Mucosa of gallbladder (tissue), 1 donor: ENCODE results near the gene FECH. TPM values are rescaled to one million over a fixed set of nuclear protein-coding genes. Genes with fewer than 3 reads are reported as not detected.
"Not testable (repeated sequence)": the region's sequence is repeated elsewhere in the genome, so short reads cannot be mapped to it uniquely, and the experiment has no call there.

Source experiments
- DNase-seq: peaks from one replicate; pipeline ENCODE4 v3.0.0-alpha.2; 2020; ENCODE audit warnings: low spot score
- total RNA-seq: library from RNA; stranded (reverse); gene quantifications from one replicate; pipeline ENCODE4 v1.2.1, GENCODE V29; 2021
- donor health status: DM: no; HTN: no; CAD: no.

The FECH gene
- total RNA-seq, 1 donor from 2014 or later: 20.0 TPM

GRCh38 chr18:57533006-57533867, 53.3 kb downstream of the FECH start:
- no peak for DNase-seq

DNA sequence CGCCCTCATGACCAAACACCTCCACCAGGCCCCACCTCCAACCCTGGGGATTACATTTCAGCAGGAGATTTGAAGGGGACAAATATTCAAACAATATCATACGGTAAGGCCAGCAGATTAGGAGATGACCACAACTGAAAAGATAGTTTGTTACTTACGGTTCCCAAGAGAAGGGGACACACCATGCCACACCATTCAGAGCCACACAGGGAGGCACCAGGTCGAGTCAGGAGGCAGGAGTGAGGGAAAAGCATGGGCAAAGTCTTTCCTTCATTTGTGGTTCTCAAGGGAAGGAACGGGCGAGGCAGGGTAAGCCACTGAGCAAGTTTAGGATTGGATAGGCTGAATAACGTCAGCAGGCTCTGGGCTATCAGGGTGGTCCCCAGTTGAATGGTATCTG, 57.4 kb downstream of the FECH start:
- DNase-seq: no peak

DNA sequence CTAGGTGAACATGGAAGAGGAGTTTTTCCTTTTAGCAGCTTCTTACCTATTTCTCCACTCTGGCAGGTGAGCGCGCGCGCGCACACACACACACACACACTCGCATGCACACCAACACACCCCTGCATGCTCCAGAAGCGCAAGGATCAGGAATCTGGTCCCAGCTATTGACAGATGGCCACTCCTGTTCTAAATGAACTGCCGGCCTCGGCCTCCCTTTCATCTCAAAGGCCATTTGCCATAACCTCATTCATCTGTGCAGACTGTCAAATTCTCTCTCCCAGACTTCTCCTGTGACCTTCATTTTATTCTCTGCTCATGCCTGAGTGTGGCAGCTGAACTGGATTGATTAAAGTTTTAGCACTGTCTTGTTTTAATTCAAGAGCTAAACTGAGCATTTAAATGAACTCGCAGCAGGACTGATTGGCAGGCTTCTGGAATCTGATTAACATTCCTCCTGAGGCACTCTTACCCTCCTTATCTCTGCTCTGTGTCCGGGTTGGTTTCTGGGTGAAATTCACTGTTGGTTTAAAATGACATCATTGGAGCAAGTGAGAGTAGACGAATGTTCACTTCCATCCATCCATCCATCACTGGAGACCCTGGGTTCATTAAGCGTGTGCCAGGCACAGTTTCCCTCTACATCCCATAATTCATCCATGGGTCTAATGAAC, 58.8 kb downstream of the FECH start:
- no peak for DNase-seq

GRCh38 chr18:57523171-57523956, 63.1 kb downstream of the FECH start:
- DNase-seq: no peak

DNA sequence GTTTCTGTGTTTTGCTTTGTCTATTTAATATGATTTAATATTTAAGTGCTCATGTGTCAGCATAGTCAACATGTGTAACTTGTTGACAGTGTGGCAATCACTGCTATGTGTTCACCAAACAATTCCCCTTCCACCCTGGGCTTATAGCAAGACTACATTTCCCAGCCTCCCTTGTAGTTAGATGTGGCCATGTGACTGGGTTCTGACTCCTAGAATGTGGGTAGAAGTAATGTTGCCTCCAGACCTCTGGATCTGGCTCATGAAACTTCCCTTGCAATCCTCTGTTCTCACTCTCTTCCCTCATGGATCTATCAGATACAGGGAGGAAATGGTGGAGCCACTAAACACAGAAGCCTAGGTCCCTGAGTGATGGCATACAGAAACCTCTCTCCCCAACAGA, 64.2 kb downstream of the FECH start:
- DNase-seq: not testable (repeated sequence)

DNA sequence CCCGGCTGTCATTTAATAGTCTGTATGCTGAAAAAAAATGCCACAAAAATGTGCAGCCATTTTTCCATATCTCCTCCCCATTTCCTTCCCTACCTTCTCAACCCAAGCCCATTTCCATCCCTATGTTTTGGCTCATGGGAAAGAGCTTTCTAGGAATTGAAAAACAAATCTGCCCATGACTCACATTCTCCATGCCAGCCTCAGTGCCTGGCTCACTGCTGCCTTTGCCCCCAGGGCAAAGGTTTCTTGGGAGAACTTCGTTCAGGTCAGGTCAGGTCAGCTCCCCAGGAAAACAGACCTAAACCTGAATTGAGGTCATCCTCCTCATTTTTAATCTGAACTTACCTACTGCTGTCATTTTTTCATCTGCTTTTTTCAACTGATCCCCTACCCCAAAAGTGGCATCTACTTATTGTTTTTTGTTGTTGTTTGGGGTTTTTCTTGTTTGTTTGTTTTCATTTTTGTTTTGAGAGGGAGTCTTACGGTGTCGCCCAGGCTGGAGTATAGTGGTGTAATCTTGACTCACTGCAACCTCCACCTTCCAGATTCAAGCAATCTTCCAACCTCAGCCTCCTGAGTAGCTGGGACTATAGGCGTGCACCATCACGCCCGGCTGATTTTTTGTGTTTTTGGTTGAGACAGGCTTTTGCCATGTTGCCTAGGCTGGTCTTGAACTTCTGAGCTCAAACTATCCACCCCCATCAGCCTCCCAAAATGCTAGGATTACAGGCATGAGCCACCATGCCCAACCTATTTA, 66.7 kb downstream of the FECH start:
- no peak for DNase-seq

GRCh38 chr18:57518533-57518932, 68.0 kb downstream of the FECH start:
- DNase-seq: no peak

DNA sequence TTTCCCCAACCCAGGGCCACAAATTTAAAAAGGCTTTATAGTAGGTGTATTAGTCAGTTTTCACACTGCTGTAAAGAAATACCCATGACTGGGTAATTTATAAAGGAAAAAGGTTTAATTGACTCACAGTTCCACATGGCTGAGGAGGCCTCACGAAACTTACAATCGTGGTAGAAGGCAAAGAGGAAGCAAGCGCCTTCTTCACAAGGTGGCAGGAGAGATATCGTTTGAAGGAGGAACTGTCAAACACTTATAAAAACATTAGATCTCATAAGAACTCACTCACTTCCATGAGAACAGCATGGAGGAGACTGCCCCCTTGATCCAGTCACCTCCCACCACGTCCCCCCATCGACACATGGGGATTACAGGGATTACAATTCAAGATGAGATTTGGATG, 70.4 kb downstream of the FECH start:
- DNase-seq: no peak

- no peak for DNase-seq
Observed at GRCh38 chr18:57505231-57505630, 81.3 kb downstream of the FECH start.

DNA sequence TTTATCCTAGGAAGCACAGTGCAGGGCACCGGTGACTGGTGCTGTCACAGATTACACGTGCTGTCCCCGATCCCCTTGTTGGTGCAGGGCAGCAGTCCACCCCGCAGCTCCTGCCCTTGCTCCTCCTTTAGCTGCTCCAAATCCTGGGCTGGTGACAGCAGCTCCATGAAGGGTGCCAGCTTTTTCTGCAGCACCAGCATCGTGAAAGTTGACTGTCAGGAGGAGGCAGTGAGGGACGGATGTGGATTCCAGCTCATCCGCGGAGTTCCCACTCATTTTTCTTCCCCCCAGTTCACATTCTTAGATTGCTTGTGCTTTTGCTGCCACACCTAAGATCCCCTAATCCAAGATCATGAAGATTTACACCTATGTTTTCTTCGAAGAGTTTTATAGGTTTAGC, 83.9 kb downstream of the FECH start:
- no peak for DNase-seq

GRCh38 chr18:57498682-57499256, 87.7 kb downstream of the FECH start:
- no peak for DNase-seq

Other genes with a start within 250 kb of the FECH start
- 2.9 TPM for gene ST8SIA3, start 234.1 kb downstream of the FECH start, total RNA-seq
- gene ONECUT2, start 151.3 kb downstream of the FECH start, total RNA-seq: 173 TPM
- 116 TPM for gene NARS1, start 35.1 kb upstream of the FECH start, total RNA-seq
- gene ATP8B1, start 216.6 kb upstream of the FECH start, total RNA-seq: 125 TPM